Measurements from ENCODE around the gene CTXND2.
"Not testable (repeated sequence)": the region's sequence is repeated elsewhere in the genome, so short reads cannot be mapped to it uniquely, and the experiment has no call there.

Gene CTXND2

DNA sequence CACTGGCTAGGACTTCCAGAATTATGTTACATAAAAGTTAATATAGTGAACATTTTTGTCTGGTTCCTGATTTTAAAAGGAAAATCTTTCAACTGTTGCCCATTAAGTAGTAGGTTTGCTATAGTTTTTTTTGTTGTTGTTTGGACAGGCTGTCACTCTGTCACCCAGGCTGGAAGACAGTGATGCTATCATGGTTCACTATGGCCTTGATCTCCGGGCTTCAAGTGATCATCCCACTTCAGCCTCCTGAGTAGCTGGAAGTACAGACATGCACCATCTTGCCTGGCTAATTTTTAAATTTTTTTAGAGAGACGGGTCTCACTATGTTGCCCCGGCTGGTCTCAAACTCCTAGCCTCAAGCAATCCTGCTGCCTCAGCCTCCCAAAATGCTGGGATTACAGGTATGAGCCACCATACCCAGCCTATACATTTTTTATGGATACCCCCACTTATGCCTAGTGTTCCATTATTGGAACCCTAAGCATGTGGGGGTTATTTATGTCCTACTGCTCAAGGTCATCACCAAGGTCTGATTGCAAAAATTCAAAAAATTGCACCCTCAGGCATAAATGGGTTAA lies 6.5 kb downstream of the CTXND2 start:
- DNase-seq = no peak

DNA sequence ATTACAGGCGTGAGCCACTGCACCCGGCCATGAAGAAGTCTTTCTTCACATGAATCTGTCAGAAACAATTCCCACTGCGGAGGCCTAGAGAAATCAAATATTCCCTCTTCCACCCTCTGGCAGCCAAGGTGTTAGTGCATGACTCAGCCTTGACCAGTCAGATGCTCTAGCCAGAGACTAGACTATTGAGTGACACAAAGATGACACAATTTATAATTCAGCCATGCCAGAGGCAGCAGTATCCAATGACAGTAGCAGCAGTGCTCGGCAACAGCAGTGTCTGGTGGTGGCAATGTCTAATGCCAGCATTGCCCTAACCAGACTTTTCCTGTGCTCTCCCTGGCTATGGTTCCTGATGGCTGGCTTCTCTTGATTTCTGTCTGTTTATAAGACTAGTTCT lies 8.7 kb downstream of the CTXND2 start:
- DNase-seq = peak; percentile 33

DNA sequence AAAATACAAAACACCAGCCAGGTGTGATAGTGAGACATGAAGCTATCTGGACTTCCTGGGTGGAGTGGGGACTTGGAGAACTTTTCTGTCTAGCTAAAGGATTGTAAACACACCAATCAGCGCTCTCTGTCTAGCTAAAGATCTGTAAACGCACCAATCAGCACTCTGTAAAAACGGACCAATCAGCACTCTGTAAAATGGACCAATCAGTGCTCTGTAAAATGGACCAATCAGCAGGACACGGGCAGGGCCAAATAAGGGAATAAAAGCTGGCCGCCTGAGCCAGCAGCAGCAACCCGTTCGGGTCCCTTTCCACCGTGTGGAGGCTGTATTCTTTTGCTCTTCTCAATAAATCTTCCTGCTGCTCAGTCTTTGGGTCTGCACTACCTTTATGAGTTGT lies 12.9 kb downstream of the CTXND2 start:
- DNase-seq = not testable (repeated sequence)

DNA sequence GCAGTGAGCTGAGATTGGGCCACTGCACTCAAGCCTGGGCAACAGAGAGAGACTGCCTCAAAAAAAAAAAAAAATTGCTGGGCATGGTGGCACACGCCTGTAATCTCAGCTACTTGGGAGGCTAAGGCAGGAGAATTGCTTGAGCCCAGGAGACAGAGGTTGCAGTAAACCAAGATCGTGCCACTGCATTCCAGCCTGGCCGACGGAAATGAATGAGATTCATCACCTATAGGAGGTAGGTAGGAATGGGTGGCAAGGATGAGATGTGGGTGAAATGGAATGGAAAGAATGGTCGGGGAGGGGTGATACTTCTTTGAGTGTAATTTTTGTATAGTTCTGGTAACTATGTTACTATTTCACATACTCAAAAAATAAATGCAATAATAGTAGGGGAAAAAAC lies 15.4 kb downstream of the CTXND2 start:
- DNase-seq = no peak

DNA sequence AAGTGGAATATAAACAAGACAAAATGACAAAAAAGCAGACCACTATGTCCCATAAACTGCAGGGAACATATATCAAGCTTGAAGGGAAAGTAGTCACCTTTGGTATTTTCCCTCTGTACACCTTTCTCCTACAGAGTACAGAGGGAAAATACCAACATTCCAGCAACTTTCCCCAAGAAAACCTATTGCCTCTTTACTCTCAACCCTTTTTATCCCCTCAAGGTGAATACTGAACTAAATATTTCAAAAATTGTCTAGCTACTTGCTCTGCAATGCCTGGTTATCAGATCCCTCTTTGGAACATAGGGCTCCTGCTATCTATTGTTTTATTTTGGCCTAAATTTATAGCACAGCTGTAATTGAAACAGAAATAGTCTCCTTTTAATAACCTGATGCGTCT lies 15.8 kb downstream of the CTXND2 start:
- DNase-seq = no peak

DNA sequence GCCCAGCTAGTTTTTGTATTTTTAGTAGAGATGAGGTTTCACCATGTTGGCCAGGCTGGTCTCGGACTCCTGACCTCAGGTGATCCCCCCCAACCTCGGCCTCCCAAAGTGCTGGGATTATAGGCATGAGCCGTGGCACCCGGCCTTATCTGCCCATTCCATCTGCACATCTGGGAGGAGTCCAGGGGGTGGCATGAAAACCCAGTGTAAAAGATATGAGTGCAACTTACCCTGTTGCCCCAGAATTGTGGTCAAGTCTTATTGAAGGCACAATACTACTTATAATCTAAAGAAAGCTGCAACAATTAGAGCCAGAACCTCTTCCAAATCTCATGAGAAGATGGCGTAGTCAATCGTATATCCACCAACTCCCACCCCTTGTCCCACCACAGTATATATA lies 18.4 kb downstream of the CTXND2 start:
- DNase-seq = no peak

DNA sequence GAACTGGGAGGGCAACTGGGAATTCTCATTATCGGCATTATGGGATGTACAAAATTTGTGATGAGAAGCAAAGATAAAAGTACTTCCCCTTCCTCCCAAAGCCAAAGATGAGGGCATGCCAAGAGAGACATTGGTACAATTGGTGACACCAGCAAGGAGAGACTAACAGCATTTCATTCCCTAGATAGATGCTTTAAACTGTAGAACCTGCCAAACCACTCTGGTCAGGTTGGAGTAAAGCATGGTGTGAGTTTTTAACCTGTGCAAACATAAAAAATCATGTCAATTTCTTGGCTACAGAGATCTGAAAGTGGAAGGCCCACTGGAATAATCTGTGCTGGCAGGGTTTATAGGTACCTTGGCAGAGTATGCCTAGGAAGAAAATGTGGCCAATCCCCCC lies 19.4 kb downstream of the CTXND2 start:
- no peak for DNase-seq

DNA sequence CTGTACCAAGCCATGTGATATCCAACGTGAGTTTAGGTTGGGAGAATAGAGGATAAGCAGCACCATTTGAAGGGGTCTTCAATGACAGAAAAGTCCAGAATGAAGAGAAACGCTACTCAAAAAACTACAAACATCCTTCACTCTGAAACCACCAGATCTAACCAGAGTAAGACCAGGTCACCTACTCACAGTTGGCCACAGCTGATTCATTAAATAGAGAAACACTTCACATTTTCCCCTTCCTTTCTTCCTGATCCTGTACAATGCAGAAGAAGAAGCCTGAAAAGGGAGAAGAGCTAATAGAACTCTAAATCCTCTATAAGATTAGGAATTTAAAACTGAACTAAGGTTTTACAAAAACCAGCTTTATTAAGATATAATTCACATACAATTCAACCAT lies 19.9 kb downstream of the CTXND2 start:
- DNase-seq = no peak

GRCh38 chr1:150909585-150910180 lies 22.7 kb downstream of the CTXND2 start:
- DNase-seq = no peak

GRCh38 chr1:150912623-150913022 lies 25.7 kb downstream of the CTXND2 start:
- no peak for DNase-seq

DNA sequence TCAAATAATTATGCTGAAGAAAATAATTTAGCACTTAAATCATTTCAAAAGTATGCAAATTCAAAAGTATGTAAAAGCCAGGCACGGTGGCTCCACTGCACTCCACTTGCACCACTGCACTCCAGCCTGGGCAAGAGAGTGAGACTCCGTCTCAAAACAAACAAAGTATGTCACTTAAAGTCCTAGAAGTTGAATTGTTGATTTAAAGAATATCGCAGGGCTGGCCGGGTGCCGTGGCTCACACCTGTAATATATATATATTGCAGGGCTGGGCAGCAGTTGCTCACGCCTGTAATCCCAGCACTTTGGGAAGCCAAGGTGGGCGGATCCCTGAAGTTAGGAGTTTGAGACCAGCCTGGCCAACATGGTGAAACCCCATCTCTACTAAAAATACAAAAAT lies 30.5 kb downstream of the CTXND2 start:
- no peak for DNase-seq

- peak; percentile 92 for DNase-seq
Measured at GRCh38 chr1:150922519-150922975, 35.6 kb downstream of the CTXND2 start.

DNA sequence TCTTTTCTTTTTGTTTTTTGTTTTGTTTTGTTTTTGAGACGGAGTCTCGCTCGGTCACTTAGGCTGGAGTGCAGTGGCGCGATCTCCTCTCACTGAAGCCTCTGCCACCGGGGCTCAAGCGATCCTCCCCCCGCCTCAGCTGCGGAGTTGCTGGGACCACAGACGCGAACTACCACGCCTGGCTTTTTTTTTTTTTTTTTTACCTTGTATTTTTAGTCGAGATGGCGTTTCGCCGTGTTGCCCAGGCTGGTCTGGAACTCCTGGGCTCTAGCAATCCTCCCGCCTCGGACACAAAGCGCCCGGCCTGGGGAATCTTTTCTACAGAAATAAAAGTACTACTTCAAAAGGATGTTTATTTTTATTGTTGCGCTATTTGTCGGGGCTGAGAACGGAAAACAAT lies 38.1 kb downstream of the CTXND2 start:
- DNase-seq = no peak

DNA sequence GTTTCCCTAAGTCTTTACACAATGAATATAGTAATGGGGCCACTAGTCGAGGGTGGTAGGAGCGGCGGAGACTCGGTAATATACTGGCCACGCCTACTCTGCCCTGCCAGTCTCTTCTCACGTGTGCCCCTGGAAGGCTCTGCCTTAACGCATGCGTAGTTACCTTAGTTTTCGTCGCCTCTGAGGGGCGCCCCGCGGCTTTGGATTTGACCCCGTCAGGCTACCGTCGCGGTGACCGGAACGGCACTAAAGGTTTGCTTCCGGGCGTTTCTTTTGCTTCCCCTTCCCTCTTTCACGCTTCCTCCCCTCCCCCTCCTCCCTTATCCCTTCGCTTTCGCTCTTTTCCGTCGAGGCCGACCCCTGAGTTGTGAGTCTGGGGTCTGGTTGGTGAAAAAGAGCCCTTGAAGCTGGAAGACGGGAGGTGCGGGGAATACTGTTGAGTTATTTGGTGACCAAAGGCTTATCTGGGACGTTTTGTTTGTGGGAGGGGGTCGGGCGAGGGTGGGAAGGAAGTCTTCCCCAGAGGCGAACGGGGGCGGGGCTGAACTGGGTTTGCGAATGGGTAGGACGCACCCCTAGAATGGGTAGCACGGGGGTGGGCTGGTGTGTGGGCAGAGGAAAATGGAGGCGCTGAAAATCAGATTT lies 39.3 kb downstream of the CTXND2 start, which contains the start of gene SETDB1:
TSS of gene SETDB1 (plus strand) at position 267 of the 645 bp plus-strand sequence. CDS start 1,352 bp downstream, outside the sequence.
- peak; percentile 98 for DNase-seq

GRCh38 chr1:150927624-150928023 lies 40.7 kb downstream of the CTXND2 start:
- no peak for DNase-seq

- DNase-seq = no peak
Measured at GRCh38 chr1:150928286-150928685, 41.4 kb downstream of the CTXND2 start.

- not testable (repeated sequence) for DNase-seq
Measured at GRCh38 chr1:150928775-150929174, 41.8 kb downstream of the CTXND2 start.

GRCh38 chr1:150931773-150932172 lies 44.8 kb downstream of the CTXND2 start:
- peak; percentile 8 for DNase-seq

DNA sequence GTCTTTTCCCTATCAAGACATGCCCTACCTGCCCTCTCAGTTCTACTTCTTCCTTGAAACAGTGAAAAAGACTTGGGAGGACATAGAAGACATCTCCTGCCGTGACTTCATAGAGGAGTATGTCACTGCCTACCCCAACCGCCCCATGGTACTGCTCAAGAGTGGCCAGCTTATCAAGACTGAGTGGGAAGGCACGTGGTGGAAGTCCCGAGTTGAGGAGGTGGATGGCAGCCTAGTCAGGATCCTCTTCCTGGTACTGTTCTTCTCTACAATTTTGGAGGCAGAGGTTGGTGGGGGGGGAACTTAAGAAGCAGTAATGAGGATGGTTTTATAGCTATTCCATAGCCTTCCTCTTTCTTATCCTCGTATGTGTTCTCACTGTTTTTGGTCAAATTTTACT lies 57.9 kb downstream of the CTXND2 start:
- DNase-seq = no peak

DNA sequence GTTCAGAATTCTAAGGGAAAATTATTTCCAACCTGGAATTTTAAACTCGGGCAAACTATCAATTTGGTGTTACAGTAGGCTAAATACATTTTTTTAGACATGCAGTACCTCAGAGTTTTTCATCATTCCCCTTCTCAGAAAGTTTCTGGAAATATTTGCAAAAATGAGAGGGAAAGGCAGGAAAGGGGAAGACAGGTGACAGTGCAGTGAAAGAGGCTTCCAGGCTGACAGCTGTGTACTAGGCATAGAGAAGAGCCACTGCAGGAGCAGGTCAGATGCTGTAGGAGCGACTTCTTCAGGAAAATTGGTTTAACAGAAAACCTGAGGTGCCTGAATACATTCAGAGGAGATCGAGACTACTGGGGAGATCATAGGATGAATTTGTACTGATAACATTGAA lies 67.8 kb downstream of the CTXND2 start:
- no peak for DNase-seq

- DNase-seq = no peak
Measured at GRCh38 chr1:150955280-150955679, 68.3 kb downstream of the CTXND2 start.

DNA sequence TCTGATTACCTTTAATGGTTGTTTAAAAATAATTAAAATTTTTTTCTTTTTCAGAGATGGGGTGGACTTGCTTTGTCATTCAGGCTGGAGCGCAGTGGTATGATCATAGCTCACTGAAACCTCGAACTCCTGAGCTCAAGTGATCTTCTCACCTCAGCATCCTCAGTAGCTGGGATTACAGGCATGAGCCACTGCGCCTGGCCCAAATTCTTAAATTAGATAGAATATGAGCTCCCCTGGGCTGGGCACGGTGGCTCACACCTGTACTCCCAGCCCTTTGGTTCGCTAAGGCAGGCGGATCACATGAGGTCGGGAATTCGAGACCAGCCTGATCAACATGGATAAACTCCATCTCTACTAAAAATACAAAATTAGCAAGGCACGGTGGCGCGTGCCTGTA lies 70.7 kb downstream of the CTXND2 start:
- no peak for DNase-seq

GRCh38 chr1:150960646-150961045 lies 73.7 kb downstream of the CTXND2 start:
- DNase-seq = no peak

GRCh38 chr1:150961756-150962155 lies 74.8 kb downstream of the CTXND2 start:
- no peak for DNase-seq
